ENCODE data around the gene KRTAP10-12.

KRTAP10-12 gene

DNA sequence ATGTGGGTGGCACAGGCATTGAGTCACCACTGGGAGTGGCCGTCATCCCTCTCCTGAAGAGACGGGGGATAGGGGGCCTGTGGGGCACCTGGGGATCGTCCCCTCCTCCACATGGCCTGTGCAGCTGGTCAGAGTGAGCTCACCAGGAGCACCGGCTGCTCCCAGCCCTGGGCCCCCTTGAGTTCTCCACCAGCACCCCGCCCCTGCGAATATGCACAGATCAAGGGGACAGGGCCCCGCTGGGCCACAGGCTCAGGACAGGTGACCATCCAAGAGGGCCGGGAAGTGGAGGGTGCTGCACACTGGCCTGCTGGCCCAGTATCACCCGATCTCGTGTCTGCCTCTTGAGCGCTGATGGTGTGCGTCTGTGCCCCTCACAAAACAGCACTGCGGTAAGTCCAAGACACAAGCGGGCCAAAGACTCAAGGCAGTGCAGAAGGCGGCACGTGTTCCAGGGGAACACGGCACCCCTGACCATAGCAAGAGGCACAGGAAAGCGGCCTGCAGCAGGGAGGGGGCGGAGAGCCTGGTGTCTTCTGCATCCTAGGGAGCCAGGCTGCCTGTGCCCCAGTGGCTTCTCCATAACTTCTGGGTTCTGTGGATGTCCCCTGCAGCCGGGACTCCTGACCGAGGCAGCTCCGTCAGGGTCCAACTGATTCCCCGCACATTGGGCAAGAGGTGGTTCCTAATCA lies 32.5 kb downstream of the KRTAP10-12 start:
- TF ChIP-seq Cebpa-rat (IDR thresholded peaks at IDR 0.05), result no peak
- H3K9ac ChIP-seq, result no peak overlapping the region
- H3K4me1 ChIP-seq, result peaks cover 20 to 50% (median 31%) of the 10 kb centered on the region in 10 experiments
- H3K27me3 ChIP-seq, result peaks cover 0 to 13% (median 0%) of the 10 kb centered on the region in 11 experiments; a peak in 4 of 22 replicates
- H3K36me3 ChIP-seq, result no peaks in the 10 kb centered on the region
- H3K9me3 ChIP-seq (replicated peaks in 1 of 11), result no peaks in the 10 kb centered on the region
- no peak overlapping the region for H3K4me3 ChIP-seq
- no peaks in the 10 kb centered on the region for H4K20me1 ChIP-seq
- H3K27ac ChIP-seq, result no peak overlapping the region
- no peak overlapping the region for H3K4me2 ChIP-seq

DNA sequence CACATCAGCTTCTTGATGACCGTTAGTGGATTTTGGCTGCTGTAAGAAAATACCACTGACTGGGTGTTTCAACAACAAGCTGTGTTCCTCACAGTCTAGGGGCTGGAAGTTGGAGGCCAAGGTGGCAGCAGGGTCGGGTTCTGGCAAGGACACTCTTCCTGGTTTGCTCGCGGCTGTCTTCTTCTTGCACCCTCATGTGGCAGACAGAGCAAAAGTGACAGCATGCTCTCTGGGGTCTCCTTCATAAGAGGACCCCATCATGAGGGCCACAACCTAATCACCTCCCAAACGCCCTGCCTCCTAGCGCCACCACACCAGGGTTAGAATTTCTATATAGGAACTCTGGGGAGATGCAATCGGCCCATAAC lies 33.0 kb downstream of the KRTAP10-12 start:
- Histone ChIP-seq H3K27me3 (peaks cover 0 to 8% (median 0%) of the 10 kb centered on the region in 11 experiments; a peak in 4 of 22 replicates), H3K9me3 (replicated peaks in 1 of 11) (no peaks in the 10 kb centered on the region), H3K4me1 (peaks cover 20 to 50% (median 35%) of the 10 kb centered on the region in 10 experiments), H4K20me1 (no peaks in the 10 kb centered on the region), H3K9ac (no peak overlapping the region), H3K4me3 (no peak overlapping the region), H3K27ac (no peak overlapping the region), H3K4me2 (no peak overlapping the region), H3K36me3 (no peaks in the 10 kb centered on the region)
- TF ChIP-seq Cebpa-rat (IDR thresholded peaks at IDR 0.05), result no peak

- H3K4me2 ChIP-seq, result peak overlapping the region in 9 of 11 experiments; percentile 8 to 90 (median 48); a peak in 12 of 22 replicates
- H3K9ac ChIP-seq, result no peak overlapping the region
- H3K27me3 ChIP-seq, result no peaks in the 10 kb centered on the region; a peak in 1 of 22 replicates
- H3K36me3 ChIP-seq, result no peaks in the 10 kb centered on the region
- H3K9me3 ChIP-seq (replicated peaks in 1 of 11), result no peaks in the 10 kb centered on the region
- peaks cover 26 to 55% (median 45%) of the 10 kb centered on the region in 10 experiments for H3K4me1 ChIP-seq
- H4K20me1 ChIP-seq, result no peaks in the 10 kb centered on the region
- no peak for TF ChIP-seq Cebpa-rat (IDR thresholded peaks at IDR 0.05)
- no peak overlapping the region for H3K4me3 ChIP-seq
- H3K27ac ChIP-seq, result no peak overlapping the region
These were observed 34.1 kb downstream of the KRTAP10-12 start for GRCh38 chr21:44730951-44731579.

- H3K4me2 ChIP-seq, result peak overlapping the region in 8 of 11 experiments; percentile 67 to 90 (median 74); a peak in 14 of 22 replicates
- H3K27ac ChIP-seq, result no peak overlapping the region
- no peaks in the 10 kb centered on the region for H4K20me1 ChIP-seq
- no peaks in the 10 kb centered on the region for H3K36me3 ChIP-seq
- H3K27me3 ChIP-seq, result no peaks in the 10 kb centered on the region
- H3K4me3 ChIP-seq, result no peak overlapping the region
- no peaks in the 10 kb centered on the region for H3K9me3 ChIP-seq (replicated peaks in 1 of 11)
- no peak overlapping the region for H3K9ac ChIP-seq
- H3K4me1 ChIP-seq, result peaks cover 26 to 63% (median 51%) of the 10 kb centered on the region in 10 experiments
- no peak for TF ChIP-seq Cebpa-rat (IDR thresholded peaks at IDR 0.05)
These were observed 35.3 kb downstream of the KRTAP10-12 start for GRCh38 chr21:44732263-44732662.

GRCh38 chr21:44732956-44733355 lies 36.0 kb downstream of the KRTAP10-12 start:
- Histone ChIP-seq H3K27me3 (no peaks in the 10 kb centered on the region), H3K27ac (peak overlapping the region in 2 of 11 experiments; percentile 46 to 61; a peak in 3 of 22 replicates), H3K9ac (peak overlapping the region in 1 of 11 experiments; percentile 22; a peak in 1 of 22 replicates), H4K20me1 (no peaks in the 10 kb centered on the region), H3K9me3 (replicated peaks in 1 of 11) (no peaks in the 10 kb centered on the region), H3K4me1 (peaks cover 26 to 64% (median 51%) of the 10 kb centered on the region in 10 experiments), H3K4me2 (peak overlapping the region in 9 of 11 experiments; percentile 42 to 90 (median 71); a peak in 18 of 22 replicates), H3K4me3 (no peak overlapping the region), H3K36me3 (no peaks in the 10 kb centered on the region)
- TF ChIP-seq Cebpa-rat (IDR thresholded peaks at IDR 0.05), result no peak

DNA sequence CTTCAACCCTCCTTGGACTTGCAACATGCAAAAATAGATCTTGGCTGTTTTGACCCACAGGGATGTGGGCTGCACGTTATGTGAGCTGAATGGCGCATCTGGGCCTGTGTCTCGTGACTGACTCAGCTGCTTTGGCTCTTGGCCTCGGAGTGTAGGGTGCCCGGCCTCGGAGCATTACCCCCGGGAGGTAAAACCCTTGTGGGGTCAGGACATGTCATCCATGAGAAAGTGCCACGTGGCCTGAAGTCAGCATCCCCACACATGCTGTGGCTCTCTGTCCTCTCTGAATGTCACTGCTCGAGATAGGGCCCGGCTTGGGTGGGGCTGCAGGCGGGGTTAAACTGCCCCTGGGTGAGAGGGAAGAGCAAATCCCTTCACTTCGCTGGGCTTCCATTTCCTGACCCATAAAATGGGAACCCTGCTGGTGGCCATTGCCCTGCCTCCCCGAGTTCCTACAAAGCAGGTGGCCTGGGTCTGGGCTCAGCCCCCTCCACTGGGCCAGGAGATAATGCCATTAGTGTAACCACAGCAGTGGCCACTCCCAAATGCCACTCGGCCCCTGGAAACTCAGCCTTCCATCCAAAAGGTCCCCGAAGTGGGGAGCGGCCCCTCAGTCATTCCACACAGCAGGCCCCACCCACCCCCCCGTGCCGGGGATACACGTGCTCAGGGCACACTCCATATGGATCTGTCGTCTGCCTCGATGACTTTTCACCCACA lies 37.2 kb downstream of the KRTAP10-12 start:
- Histone ChIP-seq H3K9ac (peak overlapping the region in 3 of 11 experiments; percentile 21 to 44 (median 22); a peak in 3 of 22 replicates), H3K4me3 (no peak overlapping the region), H4K20me1 (no peaks in the 10 kb centered on the region)

DNA sequence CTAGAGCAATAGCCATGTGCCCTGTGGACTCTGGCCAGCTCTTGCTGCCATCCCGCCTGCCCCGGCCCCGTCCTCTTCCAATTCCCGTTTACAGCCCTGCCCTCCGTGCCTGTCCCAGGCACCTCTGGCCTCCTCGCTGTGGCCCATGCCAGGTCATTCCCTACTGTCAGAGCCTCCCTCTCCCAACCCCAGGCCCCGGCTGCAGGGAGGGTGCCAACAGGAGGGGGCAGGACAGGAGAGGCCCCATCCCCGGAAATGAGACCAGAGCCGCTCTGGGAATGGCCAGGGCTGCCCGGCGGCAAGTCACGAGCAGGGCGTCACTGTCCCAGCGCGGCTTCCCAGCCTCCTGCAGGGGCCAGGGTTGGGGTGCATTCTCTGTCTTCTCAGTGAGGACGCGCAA lies 37.9 kb downstream of the KRTAP10-12 start:
- H3K27me3 ChIP-seq, result no peaks in the 10 kb centered on the region
- H3K36me3 ChIP-seq, result no peaks in the 10 kb centered on the region
- no peaks in the 10 kb centered on the region for H4K20me1 ChIP-seq
- peak overlapping the region in 3 of 11 experiments; percentile 18 to 62 (median 20); a peak in 3 of 22 replicates for H3K9ac ChIP-seq
- H3K4me2 ChIP-seq, result peak overlapping the region in 10 of 11 experiments; percentile 10 to 77 (median 56); a peak in 17 of 22 replicates
- peaks cover 26 to 69% (median 51%) of the 10 kb centered on the region in 10 experiments for H3K4me1 ChIP-seq
- no peak for TF ChIP-seq Cebpa-rat (IDR thresholded peaks at IDR 0.05)
- no peak overlapping the region for H3K4me3 ChIP-seq
- no peaks in the 10 kb centered on the region for H3K9me3 ChIP-seq (replicated peaks in 1 of 11)
- peak overlapping the region in 2 of 11 experiments; percentile 25 to 36; a peak in 4 of 22 replicates for H3K27ac ChIP-seq

More for the DNA sequence above, 37.2 kb downstream of the KRTAP10-12 start:
- Histone ChIP-seq H3K4me1 (peaks cover 26 to 64% (median 51%) of the 10 kb centered on the region in 10 experiments), H3K9me3 (replicated peaks in 1 of 11) (no peaks in the 10 kb centered on the region), H3K27me3 (no peaks in the 10 kb centered on the region), H3K27ac (peak overlapping the region in 4 of 11 experiments; percentile 12 to 61 (median 44); a peak in 7 of 22 replicates), H3K36me3 (no peaks in the 10 kb centered on the region), H3K4me2 (peak overlapping the region; percentile 24 to 90 (median 70); a peak in 21 of 22 replicates)
- no peak for TF ChIP-seq Cebpa-rat (IDR thresholded peaks at IDR 0.05)

DNA sequence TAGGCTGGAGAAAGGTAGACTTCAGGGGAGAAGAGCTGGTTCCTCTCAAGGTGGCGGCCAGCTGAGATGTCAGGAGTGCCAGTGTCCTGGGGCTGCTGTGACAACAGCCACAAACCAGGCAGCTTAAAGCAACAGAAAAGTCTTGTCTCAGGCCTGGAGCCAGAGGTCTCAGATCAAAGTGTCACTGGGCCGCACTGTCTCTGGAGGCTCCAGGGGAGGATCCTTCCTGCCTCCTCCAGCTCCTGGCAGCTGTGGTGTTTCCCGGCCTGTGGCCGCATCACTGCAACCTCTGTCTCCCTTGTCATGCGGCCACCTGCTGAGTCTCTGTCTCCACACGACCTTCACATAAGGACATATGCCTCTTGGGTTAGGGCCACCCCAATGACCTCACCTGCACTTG lies 38.8 kb downstream of the KRTAP10-12 start:
- TF ChIP-seq Cebpa-rat (IDR thresholded peaks at IDR 0.05), result no peak
- Histone ChIP-seq H3K27me3 (no peaks in the 10 kb centered on the region), H3K4me3 (no peak overlapping the region), H4K20me1 (no peaks in the 10 kb centered on the region), H3K9ac (peak overlapping the region in 3 of 11 experiments; percentile 18 to 62 (median 20); a peak in 3 of 22 replicates), H3K36me3 (no peaks in the 10 kb centered on the region), H3K27ac (peak overlapping the region in 2 of 11 experiments; percentile 25 to 36; a peak in 1 of 22 replicates), H3K9me3 (replicated peaks in 1 of 11) (no peaks in the 10 kb centered on the region), H3K4me1 (peaks cover 21 to 67% (median 48%) of the 10 kb centered on the region in 10 experiments), H3K4me2 (peak overlapping the region; percentile 10 to 77 (median 54); a peak in 21 of 22 replicates)
